GM12891 (cell line): Measurements from ENCODE around the gene TAB2.

Experiments used
- POLR2A ChIP-seq: IDR thresholded peaks from 2 replicates; pipeline ENCODE4 v1.6.1; 2011; ENCODE audit warnings: low read depth, low read length, control low read depth
- POLR2AphosphoS5 ChIP-seq: IDR thresholded peaks from 2 replicates; pipeline ENCODE4 v1.6.1; 2011; ENCODE audit warnings: low read depth, low read length, control low read depth
- POU2F2 ChIP-seq: IDR thresholded peaks from 2 replicates; pipeline ENCODE4 v1.6.1; 2011; ENCODE audit warnings: low read depth, mild to moderate bottlenecking, control low read depth, low read length, moderate library complexity
- SPI1 ChIP-seq: IDR thresholded peaks from 2 replicates; pipeline ENCODE4 v1.6.1; 2011; ENCODE audit warnings: low read depth, low read length, control low read depth
- TAF1 ChIP-seq: IDR thresholded peaks from 2 replicates; pipeline ENCODE4 v1.6.1; 2011; ENCODE audit warnings: low read depth, low read length, control low read depth

DNA sequence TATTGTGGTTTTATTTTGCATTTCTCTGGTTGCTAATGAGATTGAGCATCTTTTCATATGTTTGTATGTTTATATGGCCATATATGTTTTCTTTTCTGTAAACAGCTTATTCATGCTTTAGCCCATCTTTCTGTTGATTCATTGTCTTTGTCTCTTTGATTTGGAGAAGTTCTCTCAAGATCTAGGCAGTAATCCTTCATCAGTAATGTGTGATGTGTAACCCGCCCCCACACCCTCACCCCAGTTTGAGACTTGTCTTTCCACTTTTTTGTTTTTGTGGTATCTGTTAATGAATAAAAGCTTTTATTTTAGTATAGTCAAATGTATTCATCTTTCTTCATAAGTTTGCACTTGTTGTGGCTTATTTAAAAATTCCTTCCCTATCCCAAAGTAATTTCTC lies 141.3 kb downstream of the TAB2 start:
- TF ChIP-seq POLR2A (no peak), POLR2AphosphoS5 (no peak), TAF1 (no peak), SPI1 (no peak), POU2F2 (no peak)
